GM04504 (cell line): ENCODE results near the gene LENG1.

Source experiments
- DNase-seq: peaks from one replicate; pipeline ENCODE4 v3.0.0-alpha.2; 2012; ENCODE audit warnings: low read depth

Gene LENG1

GRCh38 chr19:54138489-54139256, 20.8 kb downstream of the LENG1 start:
- DNase-seq = no peak

DNA sequence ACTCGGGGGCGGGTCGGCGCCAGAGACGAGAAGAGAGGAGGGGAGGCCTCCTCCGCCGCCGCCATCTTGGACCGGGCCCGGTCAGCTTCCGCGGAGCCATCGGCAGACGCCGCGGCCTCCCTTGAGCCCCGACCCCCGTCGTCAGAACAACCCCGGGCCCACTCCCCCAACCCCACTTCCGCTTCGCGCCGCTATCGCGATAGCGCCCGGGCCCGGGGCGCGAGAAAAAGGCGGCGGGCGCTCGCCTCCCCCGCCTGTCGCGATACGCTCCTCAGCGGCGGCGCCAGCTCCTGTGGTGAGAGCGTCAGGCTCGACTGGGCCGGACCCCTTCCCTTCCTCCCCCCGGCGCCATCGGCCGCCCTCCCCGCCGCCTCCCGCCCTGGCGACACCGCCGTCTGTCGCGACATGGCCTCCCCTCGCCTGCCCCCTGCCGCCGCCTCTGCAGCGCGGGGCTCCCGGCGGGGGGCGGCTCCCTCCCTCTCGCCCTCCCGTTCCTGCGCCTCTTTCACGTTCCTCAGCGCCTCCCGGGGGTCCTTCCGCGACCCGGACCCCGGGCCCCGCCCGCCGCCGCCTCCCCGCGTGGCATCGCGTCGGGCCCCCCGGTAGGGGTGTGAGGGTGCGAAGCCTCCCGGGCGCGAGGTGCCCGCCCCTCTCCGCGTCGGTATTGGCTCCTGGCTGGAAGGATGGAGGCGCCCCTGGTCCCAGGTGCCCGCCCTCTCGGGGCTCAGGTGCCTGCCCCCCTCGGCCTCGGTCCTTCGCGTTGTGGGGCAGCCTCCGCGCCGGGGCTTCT, 21.6 kb downstream of the LENG1 start, which contains the start of gene CNOT3:
TSS of gene CNOT3 (plus strand) at position 64 of the 790 bp plus-strand sequence. CDS start 5,217 bp downstream, outside the sequence.
- DNase-seq = no peak

DNA sequence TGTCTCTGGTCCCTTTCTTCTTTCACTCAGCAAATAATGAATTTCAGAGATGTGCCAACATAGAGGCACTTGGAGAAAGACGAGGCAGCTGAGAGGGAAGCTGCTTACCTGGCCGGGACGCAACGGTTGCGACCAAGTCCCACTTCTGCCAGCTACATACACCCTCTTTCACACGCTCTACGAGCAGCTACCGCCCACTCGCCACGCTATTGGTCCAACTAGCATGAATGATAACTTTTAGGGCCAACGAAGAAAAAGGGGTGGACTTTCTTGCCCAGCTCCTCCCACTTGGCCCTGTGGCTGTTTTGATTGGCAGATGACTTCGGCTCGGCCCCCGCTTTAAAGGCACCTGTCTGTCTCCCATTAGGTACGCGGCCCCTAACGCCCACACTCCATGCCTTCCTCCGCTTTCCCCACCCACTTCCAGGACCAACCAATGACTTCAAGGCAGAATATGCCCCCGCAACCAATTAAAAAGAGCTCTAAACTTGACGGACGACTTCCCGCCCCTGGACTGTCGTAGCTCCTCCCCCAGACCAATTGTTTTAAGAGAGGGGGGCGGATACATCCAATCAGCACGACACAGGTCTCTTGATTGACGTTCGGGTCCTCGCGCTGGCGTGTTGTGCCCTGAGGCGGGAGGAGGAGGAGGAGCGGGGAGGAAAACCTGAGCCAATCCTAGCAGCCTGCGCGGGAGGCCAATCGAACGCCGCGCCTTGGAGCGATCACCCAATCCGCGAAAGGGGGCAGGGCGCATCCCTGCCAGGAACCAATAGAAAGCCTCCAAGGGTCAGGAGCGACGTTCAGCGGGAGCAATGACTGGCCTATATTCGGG, 22.4 kb downstream of the LENG1 start:
- peak; percentile 100 for DNase-seq

GRCh38 chr19:54136086-54136863, 23.2 kb downstream of the LENG1 start:
- DNase-seq = no peak

GRCh38 chr19:54133957-54134590, 25.4 kb downstream of the LENG1 start:
- DNase-seq = no peak

- no peak for DNase-seq
These were observed 26.1 kb downstream of the LENG1 start for GRCh38 chr19:54133312-54133956.

DNA sequence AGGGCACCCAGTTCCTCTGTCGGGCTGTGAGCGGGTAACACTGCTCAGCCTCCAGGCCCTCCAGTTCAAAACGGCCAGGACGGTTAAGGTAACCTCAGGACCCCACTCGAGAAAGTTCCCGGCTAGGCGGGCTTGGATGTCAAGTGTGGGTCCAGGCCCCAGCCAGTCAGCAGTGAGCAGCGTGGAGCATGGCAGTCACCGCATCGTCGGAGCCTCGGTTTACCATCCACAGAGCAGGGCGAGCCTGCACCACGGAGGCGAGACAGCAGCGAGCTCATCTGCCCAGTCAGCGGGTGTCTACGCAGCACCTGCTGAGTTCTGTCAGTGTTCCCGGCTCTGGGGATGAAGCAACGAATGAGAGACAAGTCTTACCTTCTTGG, 29.9 kb downstream of the LENG1 start:
- DNase-seq = no peak

GRCh38 chr19:54128796-54129616, 30.5 kb downstream of the LENG1 start:
- no peak for DNase-seq

GRCh38 chr19:54128441-54128725, 31.1 kb downstream of the LENG1 start:
- no peak for DNase-seq

GRCh38 chr19:54127688-54128440, 31.7 kb downstream of the LENG1 start:
- DNase-seq = no peak

- DNase-seq = no peak
These were observed 33.8 kb downstream of the LENG1 start for GRCh38 chr19:54125713-54126112.

DNA sequence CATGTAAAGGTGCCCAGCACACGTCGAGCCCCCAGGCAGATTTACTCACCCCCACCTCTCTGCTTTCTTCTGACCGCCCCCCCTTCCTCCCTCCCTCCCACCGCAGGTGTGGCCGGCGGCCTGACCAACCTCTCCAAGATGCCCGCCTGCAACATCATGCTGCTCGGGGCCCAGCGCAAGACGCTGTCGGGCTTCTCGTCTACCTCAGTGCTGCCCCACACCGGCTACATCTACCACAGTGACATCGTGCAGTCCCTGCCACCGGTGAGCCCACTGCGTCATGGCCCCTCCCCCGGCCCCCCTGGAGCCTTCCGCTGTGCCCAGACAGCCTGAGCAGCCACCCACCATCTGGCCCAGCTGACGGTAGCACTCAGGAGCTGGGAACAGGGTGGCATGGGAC, 35.1 kb downstream of the LENG1 start:
- DNase-seq = no peak

DNA sequence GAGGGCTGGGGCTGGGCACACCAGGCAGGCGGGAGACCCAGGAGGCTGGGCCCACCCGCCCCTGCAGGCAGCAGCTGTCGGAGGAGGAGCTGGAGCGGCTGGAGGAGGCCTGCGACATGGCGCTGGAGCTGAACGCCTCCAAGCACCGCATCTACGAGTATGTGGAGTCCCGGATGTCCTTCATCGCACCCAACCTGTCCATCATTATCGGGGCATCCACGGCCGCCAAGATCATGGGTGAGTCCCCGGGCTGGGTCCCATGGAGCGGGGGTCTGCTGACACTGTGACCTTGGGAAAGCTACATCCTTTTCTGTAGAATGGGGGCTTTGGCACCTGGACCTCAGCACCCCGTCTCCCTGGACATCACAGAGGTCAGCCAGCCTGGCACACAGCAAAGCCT, 35.8 kb downstream of the LENG1 start:
- DNase-seq = no peak

- no peak for DNase-seq
These were observed 38.3 kb downstream of the LENG1 start for GRCh38 chr19:54121259-54121658.

GRCh38 chr19:54115109-54116063, 44.1 kb downstream of the LENG1 start, which contains the start of the genes PRPF31 and TFPT:
PRPF31 (plus strand) TSS chr19:54115754; CDS start chr19:54118279, 2,525 bp downstream.
TFPT (minus strand) TSS chr19:54115657; CDS start chr19:54115269, 388 bp downstream.
- DNase-seq = peak; percentile 96

DNA sequence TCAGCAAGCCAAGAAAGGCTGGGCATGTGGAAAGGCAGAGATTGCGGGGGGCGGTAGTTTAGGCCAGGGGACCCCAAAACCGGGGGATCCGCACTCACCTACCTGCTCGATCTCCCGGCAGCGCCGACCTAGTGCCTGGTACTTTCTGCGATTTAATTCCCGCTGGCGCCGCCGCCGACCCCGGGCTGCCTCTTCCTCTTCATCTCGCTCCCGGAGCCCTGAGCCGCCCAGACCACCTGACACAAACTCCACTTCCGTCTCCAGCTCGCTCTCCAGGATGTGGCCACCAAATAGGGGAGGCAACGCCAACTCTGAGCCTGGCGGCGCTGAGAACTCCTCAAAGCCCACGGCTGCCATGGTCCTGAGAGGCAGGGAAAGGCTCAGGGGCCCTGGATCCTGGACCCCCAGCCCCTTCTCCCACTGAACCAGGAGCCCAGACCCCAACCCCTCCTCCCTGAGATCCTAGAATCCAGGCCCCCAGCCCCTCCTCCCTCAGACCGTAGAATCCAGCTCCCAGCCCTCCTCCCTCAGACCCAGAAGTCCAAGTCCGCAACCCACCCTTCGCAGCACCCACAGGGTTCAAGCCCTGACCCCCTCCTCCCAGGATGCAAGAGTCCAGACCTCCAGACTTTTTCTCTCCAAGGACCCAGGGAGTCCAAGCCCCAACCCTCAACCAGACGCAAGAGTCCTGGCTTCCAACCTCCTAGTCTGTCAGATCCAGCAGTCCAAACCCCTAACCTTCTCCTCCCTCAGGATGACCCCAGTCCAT, 45.0 kb downstream of the LENG1 start:
- no peak for DNase-seq

- DNase-seq = no peak
These were observed 49.9 kb downstream of the LENG1 start for GRCh38 chr19:54109651-54110050.
